Prostate gland (tissue), 2 donors: ENCODE results near the gene CCDC43.

Source experiments
- CTCF ChIP-seq, 4 experiments: fragments of 200-600 bp in 2 of 4; fragments of 450-650 bp in 2 of 4; sonication (generic) in 2 of 4; IDR thresholded peaks; 1 replicate in 3 of 4; 2 replicates in 1 of 4; pipeline ENCODE4 v1.5.1; 2016 to 2019; ENCODE audit warnings: antibody characterized with exemption in 4 of 4, mild to moderate bottlenecking in 2 of 4, moderate library complexity in 2 of 4
- POLR2A ChIP-seq: fragments of 450-650 bp; IDR thresholded peaks from one replicate; pipeline ENCODE4 v1.6.1; 2016; ENCODE audit warnings: antibody characterized with exemption, mild to moderate bottlenecking
- POLR2AphosphoS5 ChIP-seq: sonication (generic); formaldehyde crosslinking; IDR thresholded peaks from one replicate; pipeline ENCODE4 v1.6.1; 2017; ENCODE audit warnings: antibody characterized with exemption

GRCh38 chr17:44738214-44738906, 48.8 kb upstream of the CCDC43 start:
- TF ChIP-seq CTCF (IDR thresholded peaks at IDR 0.05) (no peak), POLR2A (no peak), POLR2AphosphoS5 (no peak)
